K562 (cell line): ENCODE data around the gene TCF15. TPM values are rescaled to one million over a fixed set of nuclear protein-coding genes. Genes with fewer than 3 reads are reported as not detected.

Source experiments
- ATF1 ChIP-seq, 2 experiments: fragments of 450-650 bp in 1 of 2; IDR thresholded peaks; 2 replicates each; pipeline ENCODE4 v1.6.1; 2016; ENCODE audit warnings: missing compliant biosample characterization in 1 of 2, missing genetic modification characterization in 1 of 2
- BACH1 ChIP-seq: fragments of 200-800 bp; sonication (Bioruptor generic); IDR thresholded peaks from 2 replicates; pipeline ENCODE4 v1.6.1; 2016; ENCODE audit warnings: missing genetic modification characterization, missing compliant biosample characterization
- C11orf30 ChIP-seq: fragments of 450-650 bp; IDR thresholded peaks from 2 replicates; pipeline ENCODE4 v1.6.1; 2016; ENCODE audit warnings: low read depth, mild to moderate bottlenecking
- CCAR2 ChIP-seq: fragments of 200-400 bp; formaldehyde crosslinking; IDR thresholded peaks from 2 replicates; pipeline ENCODE4 v1.6.1; 2017; ENCODE audit warnings: mild to moderate bottlenecking, low read depth, low read length
- CREB1 ChIP-seq, 2 experiments: sonication (generic) in 1 of 2; formaldehyde crosslinking in 1 of 2; IDR thresholded peaks; 2 replicates each; pipeline versions ENCODE4 v1.6.1 to v1.8.0; 2012 to 2022; ENCODE audit warnings: inconsistent platforms in 1 of 2, mild to moderate bottlenecking in 1 of 2, missing genetic modification reagents in 1 of 2, moderate library complexity in 1 of 2
- CREM ChIP-seq: IDR thresholded peaks from 2 replicates; pipeline ENCODE4 v1.6.1; 2014; ENCODE audit warnings: antibody characterized with exemption, low read depth
- IRF2 ChIP-seq: sonication (generic); formaldehyde crosslinking; IDR thresholded peaks from 2 replicates; pipeline ENCODE4 v1.8.1; 2022; ENCODE audit warnings: mild to moderate bottlenecking, missing genetic modification reagents
- MCM2 ChIP-seq: fragments of 450-650 bp; IDR thresholded peaks from 2 replicates; pipeline ENCODE4 v1.6.1; 2017; ENCODE audit warnings: low read depth, mild to moderate bottlenecking
- NFIC ChIP-seq: fragments of 450-650 bp; IDR thresholded peaks from 2 replicates; pipeline ENCODE4 v1.6.1; 2017; ENCODE audit warnings: mild to moderate bottlenecking, inconsistent platforms
- NFXL1 ChIP-seq: fragments of 450-650 bp; formaldehyde crosslinking; IDR thresholded peaks from 2 replicates; pipeline ENCODE4 v1.4.0; 2021; ENCODE audit warnings: mild to moderate bottlenecking
- PBX2 ChIP-seq, 2 experiments: IDR thresholded peaks in 1 of 2; conservative IDR thresholded peaks in 1 of 2; 2 replicates each; pipeline ENCODE4 v1.6.1; 2016; ENCODE audit warnings: low read depth in 2 of 2, mild to moderate bottlenecking in 1 of 2, missing compliant biosample characterization in 1 of 2, missing genetic modification characterization in 1 of 2, moderate library complexity in 1 of 2
- REST ChIP-seq, 2 experiments: fragments of 450-650 bp; formaldehyde crosslinking in 1 of 2; IDR thresholded peaks; 2 replicates each; pipeline versions ENCODE4 v1.4.0 to v1.6.1; 2014 to 2020; ENCODE audit warnings: mild to moderate bottlenecking in 2 of 2, borderline replicate concordance in 1 of 2, low read depth in 1 of 2
- ZBTB1 ChIP-seq: sonication (generic); formaldehyde crosslinking; IDR thresholded peaks from 2 replicates; pipeline ENCODE4 v1.8.1; 2023; ENCODE audit warnings: missing genetic modification reagents, low read depth, mild to moderate bottlenecking, borderline replicate concordance
- polyA plus RNA-seq, 8 experiments: library from polyadenylated mRNA; depleted of rRNA in 4 of 8; stranded (reverse) in 5 of 8; unstranded in 3 of 8; fragments of >200 nt; fragmentation: Nextera tagmentation in 2 of 8; fragmentation: Illumina TruSeq in 1 of 8; extraction: Ambion mirVana in 2 of 8; extraction: Trizol in 1 of 8; gene quantifications; 2 replicates each; pipeline versions ENCODE4 v1.2.1 to v1.2.3, GENCODE V29; 2011 to 2014; ENCODE audit warnings: inconsistent platforms in 1 of 8, missing spikeins in 1 of 8
- total RNA-seq, 7 experiments: library from RNA; depleted of rRNA in 6 of 7; stranded (reverse); fragments of >200 nt in 6 of 7; fragmentation: Illumina TruSeq in 2 of 7; extraction: Trizol in 2 of 7; gene quantifications; 2 replicates each; pipeline versions ENCODE4 v1.2.1 to v1.2.3, GENCODE V29; 2011 to 2021; ENCODE audit warnings: low replicate concordance in 1 of 7
- TF ChIP-seq, protein P1 (sequence below): sonication (generic); formaldehyde crosslinking; IDR thresholded peaks from 2 replicates; pipeline ENCODE4 v1.8.0; 2022; ENCODE audit warnings: mild to moderate bottlenecking, missing genetic modification reagents

The TCF15 gene
- total and polyA plus RNA-seq, 9 of the 15 experiments (the other 6 are each of a cell fraction or from before 2014, with no cell fraction given) = 0.04 to 5.0 (median 1.2) TPM

- TF ChIP-seq PBX2 (CRISPR knock-in tag; IDR thresholded peaks at IDR 0.05; ENCODE audit: low read depth) (no peak), PBX2 (tag; conservative IDR thresholded peaks at IDR 0.05; ENCODE audit: low read depth) (no peak), IRF2 (CRISPR knock-in tag) (no peak), ATF1 (CRISPR knock-in tag; IDR thresholded peaks at IDR 0.05) (no peak), ATF1 (tag; IDR thresholded peaks at IDR 0.05) (0 out of 2 replicates have a peak, but pooled peaks have one; percentile 36), CREM (peak; percentile 25; the same call in 1 of the 2 replicates), ZBTB1 (no peak), CCAR2 (no peak), NFXL1 (CRISPR knock-in tag) (no peak), BACH1 (tag) (no peak), NFIC (no peak), MCM2 (no peak), C11orf30 (peak; percentile 25; the same call in 1 of the 2 replicates), REST (IDR thresholded peaks at IDR 0.05; ENCODE audit: borderline replicate concordance) (no peak), REST (CRISPR knock-in tag; IDR thresholded peaks at IDR 0.05; ENCODE audit: low read depth) (no peak), CREB1 (IDR thresholded peaks at IDR 0.05) (no peak), CREB1 (CRISPR knock-in tag; IDR thresholded peaks at IDR 0.05) (0 out of 2 replicates have a peak, but pooled peaks have one; percentile 15)
- TF ChIP-seq, protein P1, sequence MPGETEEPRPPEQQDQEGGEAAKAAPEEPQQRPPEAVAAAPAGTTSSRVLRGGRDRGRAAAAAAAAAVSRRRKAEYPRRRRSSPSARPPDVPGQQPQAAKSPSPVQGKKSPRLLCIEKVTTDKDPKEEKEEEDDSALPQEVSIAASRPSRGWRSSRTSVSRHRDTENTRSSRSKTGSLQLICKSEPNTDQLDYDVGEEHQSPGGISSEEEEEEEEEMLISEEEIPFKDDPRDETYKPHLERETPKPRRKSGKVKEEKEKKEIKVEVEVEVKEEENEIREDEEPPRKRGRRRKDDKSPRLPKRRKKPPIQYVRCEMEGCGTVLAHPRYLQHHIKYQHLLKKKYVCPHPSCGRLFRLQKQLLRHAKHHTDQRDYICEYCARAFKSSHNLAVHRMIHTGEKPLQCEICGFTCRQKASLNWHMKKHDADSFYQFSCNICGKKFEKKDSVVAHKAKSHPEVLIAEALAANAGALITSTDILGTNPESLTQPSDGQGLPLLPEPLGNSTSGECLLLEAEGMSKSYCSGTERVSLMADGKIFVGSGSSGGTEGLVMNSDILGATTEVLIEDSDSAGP (CRISPR knock-in tag) = no peak
These were observed 32.5 kb upstream of the TCF15 start (continued) for GRCh38 chr20:642398-643174.
